H1 (cell line): Measurements from ENCODE around the gene LCA5L. TPM values are rescaled to one million over a fixed set of nuclear protein-coding genes. Genes with fewer than 3 reads are reported as not detected.

Experiments used
- BACH1 ChIP-seq: IDR thresholded peaks from 2 replicates; pipeline ENCODE4 v1.6.1; 2012; ENCODE audit warnings: low read length, improper control_type of control experiment
- EZH2 ChIP-seq: fragments of 200-600 bp; sonication (generic); IDR thresholded peaks from 2 replicates; pipeline ENCODE4 v1.7.1; 2012; ENCODE audit warnings: low read depth, mild to moderate bottlenecking, moderate library complexity, low read length, inconsistent platforms; ENCODE audit not compliant: severe bottlenecking
- FOSL1 ChIP-seq: IDR thresholded peaks from 2 replicates; pipeline ENCODE4 v1.6.1; 2011; ENCODE audit warnings: mild to moderate bottlenecking, low read depth, low read length, moderate library complexity; ENCODE audit not compliant: insufficient read depth
- HDAC2 ChIP-seq, 2 experiments: fragments of 300-600 bp in 1 of 2; sonication (generic) in 1 of 2; IDR thresholded peaks; 2 replicates each; pipeline ENCODE4 v1.6.1; 2011 to 2012; ENCODE audit warnings: low read depth in 2 of 2, low read length in 2 of 2, mild to moderate bottlenecking in 2 of 2, moderate library complexity in 2 of 2, borderline replicate concordance in 1 of 2, inconsistent platforms in 1 of 2
- RAD21 ChIP-seq, 2 experiments: IDR thresholded peaks in 1 of 2; conservative IDR thresholded peaks in 1 of 2; 2 replicates each; pipeline ENCODE4 v1.6.1; 2011; ENCODE audit warnings: low read depth in 2 of 2, low read length in 2 of 2, improper control_type of control experiment in 1 of 2, inconsistent platforms in 1 of 2, mild to moderate bottlenecking in 1 of 2, moderate library complexity in 1 of 2
- RXRA ChIP-seq: IDR thresholded peaks from 2 replicates; pipeline ENCODE4 v1.6.1; 2011; ENCODE audit warnings: low read depth, mild to moderate bottlenecking, low read length, moderate library complexity; ENCODE audit not compliant: insufficient read depth
- SAP30 ChIP-seq: fragments of 300-600 bp; sonication (generic); IDR thresholded peaks from 2 replicates; pipeline ENCODE4 v1.7.1; 2012; ENCODE audit warnings: low read length, moderate library complexity, mild to moderate bottlenecking, inconsistent platforms; ENCODE audit not compliant: insufficient read depth, insufficient replicate concordance
- TBP ChIP-seq: IDR thresholded peaks from 2 replicates; pipeline ENCODE4 v1.6.1; 2011; ENCODE audit warnings: low read depth, low read length, improper control_type of control experiment
- polyA plus RNA-seq, 7 experiments: library from polyadenylated mRNA; depleted of rRNA in 3 of 7; stranded (reverse) in 5 of 7; unstranded in 2 of 7; fragments of >200 nt in 5 of 7; fragments of 200-250 nt in 2 of 7; gene quantifications; 1 replicate in 5 of 7; 2 replicates in 1 of 7; 4 replicates in 1 of 7; pipeline versions ENCODE4 v1.2.1 to v1.2.3, GENCODE V29; 2011 to 2013; ENCODE audit warnings: missing spikeins in 2 of 7, mixed read lengths in 2 of 7
- total RNA-seq: library from RNA; stranded (reverse); fragmentation: NEBNext Ultra II Directional; extraction: Animal tissue kit (Norgen Biotek cat#: 25700); gene quantifications from 2 replicates; pipeline ENCODE4 v1.2.1, GENCODE V29; 2021

LCA5L gene
- total and polyA plus RNA-seq, 2 of the 8 experiments (the other 6 are each of a cell fraction or from before 2014, with no cell fraction given): 0.11 to 0.84 TPM

DNA sequence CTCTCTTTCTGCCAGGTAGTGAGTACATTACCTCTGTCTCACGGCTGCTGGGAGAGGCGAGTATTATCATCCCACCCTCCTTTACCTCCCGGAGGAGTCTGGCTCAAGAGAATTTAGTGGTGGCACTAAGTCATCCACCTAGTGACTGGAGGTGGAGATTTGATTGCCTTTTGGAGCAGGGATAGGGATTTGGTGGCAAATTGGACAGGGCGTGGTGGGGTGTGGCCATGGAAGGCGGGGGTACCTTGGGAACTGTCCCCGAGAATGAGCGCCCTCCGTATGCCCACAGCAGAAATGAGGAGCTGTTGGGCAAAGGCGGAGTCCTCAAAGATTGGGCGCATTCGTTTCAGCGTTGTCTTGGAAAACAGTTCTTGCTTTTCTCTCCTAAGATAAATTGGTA lies 64.6 kb downstream of the LCA5L start (continued):
- no peak for TF ChIP-seq FOSL1
- no peak for TF ChIP-seq RXRA
- TF ChIP-seq TBP: no peak
- no peak for TF ChIP-seq HDAC2 (IDR thresholded peaks at IDR 0.05; ENCODE audit: borderline replicate concordance in 1 of 2, low read depth in 2 of 2, low read length in 2 of 2)
- no peak for TF ChIP-seq SAP30
- TF ChIP-seq RAD21 (IDR thresholded peaks at IDR 0.05 in 1 of 2, conservative IDR thresholded peaks at IDR 0.05 in 1 of 2; ENCODE audit: low read depth in 2 of 2, low read length in 2 of 2): no peak
- no peak for TF ChIP-seq EZH2
- no peak for TF ChIP-seq BACH1
- TF ChIP-seq, all 59 proteins: peak for 0
